Liver (tissue), 9 donors: ENCODE data around the gene EXD3. TPM values are rescaled to one million over a fixed set of nuclear protein-coding genes. Genes with fewer than 3 reads are reported as not detected.

ENCODE experiments used
- DNase-seq: peaks from one replicate; pipeline ENCODE4 v3.0.0-alpha.2; 2017; ENCODE audit warnings: low spot score
- H3K27ac ChIP-seq, 2 donors: one replicate each; pipeline ENCODE4 v1.7.0; 2013; ENCODE audit warnings: inconsistent platforms in 2 of 2, low read length in 2 of 2, control low read depth in 1 of 2, low read depth in 1 of 2, mild to moderate bottlenecking in 1 of 2
- H3K27me3 ChIP-seq, 4 donors: one replicate each; pipeline versions ENCODE4 v1.6.1 to v1.7.0; 2013; ENCODE audit warnings: low read length in 3 of 4, inconsistent platforms in 1 of 4, mild to moderate bottlenecking in 1 of 4, moderate library complexity in 1 of 4; ENCODE audit not compliant: control insufficient read depth in 4 of 4, insufficient read depth in 4 of 4
- H3K36me3 ChIP-seq, 4 donors: one replicate each; pipeline versions ENCODE4 v1.6.1 to v1.7.0; 2013; ENCODE audit warnings: low read length in 3 of 4, mild to moderate bottlenecking in 3 of 4, low read depth in 1 of 4, moderate library complexity in 1 of 4; ENCODE audit not compliant: control insufficient read depth in 4 of 4, insufficient read depth in 3 of 4
- H3K4me1 ChIP-seq, 4 donors: one replicate each; pipeline versions ENCODE4 v1.6.1 to v1.7.0; 2013; ENCODE audit warnings: low read length in 3 of 4, mild to moderate bottlenecking in 3 of 4, moderate library complexity in 1 of 4; ENCODE audit not compliant: control insufficient read depth in 4 of 4, insufficient read depth in 4 of 4
- H3K4me3 ChIP-seq, 3 donors: one replicate each; pipeline versions ENCODE4 v1.6.1 to v1.7.0; 2013; ENCODE audit warnings: low read length in 3 of 3, control low read depth in 1 of 3, low read depth in 1 of 3, mild to moderate bottlenecking in 1 of 3
- H3K9ac ChIP-seq, 2 donors: one replicate each; pipeline ENCODE4 v1.7.0; 2013; ENCODE audit warnings: low read length in 2 of 2, mild to moderate bottlenecking in 2 of 2, moderate library complexity in 2 of 2, control low read depth in 1 of 2, low read depth in 1 of 2
- H3K9me3 ChIP-seq, 4 donors: one replicate each; pipeline versions ENCODE4 v1.6.1 to v1.7.0; 2013; ENCODE audit warnings: low read length in 3 of 4; ENCODE audit not compliant: control insufficient read depth in 4 of 4
- EGR1 ChIP-seq, 2 donors: IDR thresholded peaks; 2 replicates each; pipeline ENCODE4 v1.6.1; 2016 to 2018; ENCODE audit warnings: antibody characterized with exemption in 2 of 2, low read depth in 2 of 2
- FOXA1 ChIP-seq: IDR thresholded peaks from 2 replicates; pipeline ENCODE4 v1.6.1; 2016; ENCODE audit warnings: antibody characterized with exemption
- FOXA2 ChIP-seq: IDR thresholded peaks from 2 replicates; pipeline ENCODE4 v1.6.1; 2016; ENCODE audit warnings: antibody characterized with exemption
- GABPA ChIP-seq, 2 donors: IDR thresholded peaks in 1 of 2; conservative IDR thresholded peaks in 1 of 2; 2 replicates each; pipeline ENCODE4 v1.6.1; 2016; ENCODE audit warnings: antibody characterized with exemption in 2 of 2, mild to moderate bottlenecking in 1 of 2, moderate library complexity in 1 of 2
- HNF4A ChIP-seq, 2 donors: conservative IDR thresholded peaks; 2 replicates each; pipeline ENCODE4 v1.6.1; 2016; ENCODE audit warnings: antibody characterized with exemption in 2 of 2, mild to moderate bottlenecking in 2 of 2
- HNF4G ChIP-seq: IDR thresholded peaks from 2 replicates; pipeline ENCODE4 v1.6.1; 2016; ENCODE audit warnings: antibody characterized with exemption
- JUND ChIP-seq, 2 donors: IDR thresholded peaks; 2 replicates each; pipeline ENCODE4 v1.6.1; 2016; ENCODE audit warnings: antibody characterized with exemption in 2 of 2
- MAX ChIP-seq: IDR thresholded peaks from 2 replicates; pipeline ENCODE4 v1.6.1; 2016; ENCODE audit warnings: antibody characterized with exemption
- NR2F2 ChIP-seq: IDR thresholded peaks from 2 replicates; pipeline ENCODE4 v1.6.1; 2016; ENCODE audit warnings: antibody characterized with exemption
- RAD21 ChIP-seq, 2 donors: IDR thresholded peaks; 2 replicates each; pipeline ENCODE4 v1.6.1; 2016; ENCODE audit warnings: antibody characterized with exemption in 2 of 2, mild to moderate bottlenecking in 2 of 2
- REST ChIP-seq: IDR thresholded peaks from 2 replicates; pipeline ENCODE4 v1.6.1; 2016; ENCODE audit warnings: antibody characterized with exemption, mild to moderate bottlenecking
- RXRA ChIP-seq, 2 donors: IDR thresholded peaks; 2 replicates each; pipeline ENCODE4 v1.6.1; 2017 to 2018; ENCODE audit warnings: antibody characterized with exemption in 2 of 2, mild to moderate bottlenecking in 1 of 2
- SP1 ChIP-seq: IDR thresholded peaks from 2 replicates; pipeline ENCODE4 v1.6.1; 2018; ENCODE audit warnings: antibody characterized with exemption, mild to moderate bottlenecking
- TAF1 ChIP-seq: conservative IDR thresholded peaks from 2 replicates; pipeline ENCODE4 v1.6.1; 2016; ENCODE audit warnings: antibody characterized with exemption, mild to moderate bottlenecking
- YY1 ChIP-seq: IDR thresholded peaks from 2 replicates; pipeline ENCODE4 v1.6.1; 2016; ENCODE audit warnings: antibody characterized with exemption, mild to moderate bottlenecking
- WGBS: extraction: QIAGEN DNeasy Blood & Tissue Kit; methylation state at CpG from one replicate; pipeline ENCODE4 v1.1.7; 2013; 5-methylcytosine and 5-hydroxymethylcytosine counted together
- polyA plus RNA-seq, 2 donors: library from polyadenylated mRNA; stranded (reverse) in 1 of 2; unstranded in 1 of 2; fragments of 200-250 nt in 1 of 2; fragments of >200 nt in 1 of 2; fragmentation: Nextera tagmentation in 1 of 2; extraction: Ambion mirVana in 1 of 2; gene quantifications; one replicate each; pipeline versions ENCODE4 v1.2.1 to v1.2.3, GENCODE V29; 2013 to 2015
- total RNA-seq, 2 donors: library from RNA; depleted of rRNA; stranded (reverse); fragments of >200 nt; gene quantifications; one replicate each; pipeline ENCODE4 v1.2.3, GENCODE V29; 2014
- TF ChIP-seq, protein P1 (sequence below): fragments of 150-350 bp; IDR thresholded peaks from 2 replicates; pipeline ENCODE4 v1.5.1; 2017; ENCODE audit warnings: improper control_type of control experiment, low read depth, low read length; ENCODE audit not compliant: missing input control
- TF ChIP-seq, protein P2 (sequence below): IDR thresholded peaks from 2 replicates; pipeline ENCODE4 v1.6.1; 2016; ENCODE audit warnings: antibody characterized with exemption
- TF ChIP-seq, protein P3 (sequence below): IDR thresholded peaks from 2 replicates; pipeline ENCODE4 v1.6.1; 2016; ENCODE audit warnings: antibody characterized with exemption
- donor health status: healthy.
- donor health status: healthy.
- donor health status: healthy.
- donor health status: healthy.
- donor health status: healthy.

EXD3 gene
- total and polyA plus RNA-seq, 4 donors, result 2.5 to 6.7 (median 3.7) TPM

DNA sequence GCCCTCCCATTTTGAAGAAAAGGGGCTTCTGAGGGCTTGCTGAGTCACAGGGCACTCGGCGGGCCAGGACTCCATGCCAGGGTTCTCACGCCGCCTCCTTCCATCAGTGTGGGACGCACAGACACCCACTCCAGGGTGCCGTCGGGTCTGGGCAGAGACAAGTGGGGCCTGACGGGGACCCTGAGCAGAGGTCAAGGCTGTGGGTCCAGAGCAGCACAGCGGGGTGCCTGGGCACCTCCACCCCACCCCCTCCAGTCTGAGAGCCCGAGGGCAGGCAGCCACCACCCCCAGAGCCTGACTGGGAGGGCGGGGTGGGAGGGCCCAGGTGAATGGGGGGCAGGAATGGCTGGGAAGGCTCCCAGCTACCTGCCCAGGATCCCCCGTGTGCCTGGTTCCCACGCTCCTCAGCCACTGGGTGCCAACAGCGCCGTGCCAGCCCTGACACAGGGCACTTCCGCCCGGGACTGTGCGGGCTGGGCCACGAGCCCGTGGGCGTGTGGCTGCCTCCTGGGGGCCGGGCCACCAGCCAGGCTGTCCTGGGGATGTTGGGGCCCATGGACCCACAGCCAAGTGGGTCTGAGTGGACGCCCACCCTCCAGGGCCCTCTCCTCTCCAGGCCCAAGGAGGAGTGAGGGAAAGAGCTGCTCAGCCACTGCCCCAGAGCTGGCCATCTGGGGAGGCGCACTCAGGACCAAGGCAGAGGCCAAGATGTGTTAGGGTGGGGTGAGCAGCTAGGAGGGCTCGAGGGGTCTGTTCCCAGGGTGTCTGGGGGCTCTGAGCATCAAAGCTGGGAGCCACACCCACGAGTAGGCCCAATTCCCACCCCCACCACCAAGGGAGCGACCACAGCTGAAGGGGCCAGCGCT is 110.7 kb downstream of the EXD3 start:
- Histone ChIP-seq H3K27ac (no peak overlapping the region), H3K4me1 (peaks cover 3 to 10% (median 6%) of the 10 kb centered on the region in 4 donors), H3K9ac (no peak overlapping the region), H3K9me3 (no peaks in the 10 kb centered on the region), H3K27me3 (no peaks in the 10 kb centered on the region), H3K4me3 (no peak overlapping the region), H3K36me3 (no peaks in the 10 kb centered on the region)
- TF ChIP-seq RXRA (IDR thresholded peaks at IDR 0.05) (no peak), RAD21 (IDR thresholded peaks at IDR 0.05) (no peak), YY1 (no peak), EGR1 (IDR thresholded peaks at IDR 0.05; ENCODE audit: low read depth in 2 of 2) (no peak), MAX (no peak), TAF1 (no peak), FOXA2 (no peak), NR2F2 (no peak), SP1 (no peak), GABPA (IDR thresholded peaks at IDR 0.05 in 1 of 2, conservative IDR thresholded peaks at IDR 0.05 in 1 of 2) (no peak), JUND (IDR thresholded peaks at IDR 0.05) (no peak), REST (no peak), HNF4G (no peak), FOXA1 (no peak), HNF4A (conservative IDR thresholded peaks at IDR 0.05) (no peak)
- TF ChIP-seq, protein P1, sequence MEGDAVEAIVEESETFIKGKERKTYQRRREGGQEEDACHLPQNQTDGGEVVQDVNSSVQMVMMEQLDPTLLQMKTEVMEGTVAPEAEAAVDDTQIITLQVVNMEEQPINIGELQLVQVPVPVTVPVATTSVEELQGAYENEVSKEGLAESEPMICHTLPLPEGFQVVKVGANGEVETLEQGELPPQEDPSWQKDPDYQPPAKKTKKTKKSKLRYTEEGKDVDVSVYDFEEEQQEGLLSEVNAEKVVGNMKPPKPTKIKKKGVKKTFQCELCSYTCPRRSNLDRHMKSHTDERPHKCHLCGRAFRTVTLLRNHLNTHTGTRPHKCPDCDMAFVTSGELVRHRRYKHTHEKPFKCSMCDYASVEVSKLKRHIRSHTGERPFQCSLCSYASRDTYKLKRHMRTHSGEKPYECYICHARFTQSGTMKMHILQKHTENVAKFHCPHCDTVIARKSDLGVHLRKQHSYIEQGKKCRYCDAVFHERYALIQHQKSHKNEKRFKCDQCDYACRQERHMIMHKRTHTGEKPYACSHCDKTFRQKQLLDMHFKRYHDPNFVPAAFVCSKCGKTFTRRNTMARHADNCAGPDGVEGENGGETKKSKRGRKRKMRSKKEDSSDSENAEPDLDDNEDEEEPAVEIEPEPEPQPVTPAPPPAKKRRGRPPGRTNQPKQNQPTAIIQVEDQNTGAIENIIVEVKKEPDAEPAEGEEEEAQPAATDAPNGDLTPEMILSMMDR, result no peak
- TF ChIP-seq, protein P2, sequence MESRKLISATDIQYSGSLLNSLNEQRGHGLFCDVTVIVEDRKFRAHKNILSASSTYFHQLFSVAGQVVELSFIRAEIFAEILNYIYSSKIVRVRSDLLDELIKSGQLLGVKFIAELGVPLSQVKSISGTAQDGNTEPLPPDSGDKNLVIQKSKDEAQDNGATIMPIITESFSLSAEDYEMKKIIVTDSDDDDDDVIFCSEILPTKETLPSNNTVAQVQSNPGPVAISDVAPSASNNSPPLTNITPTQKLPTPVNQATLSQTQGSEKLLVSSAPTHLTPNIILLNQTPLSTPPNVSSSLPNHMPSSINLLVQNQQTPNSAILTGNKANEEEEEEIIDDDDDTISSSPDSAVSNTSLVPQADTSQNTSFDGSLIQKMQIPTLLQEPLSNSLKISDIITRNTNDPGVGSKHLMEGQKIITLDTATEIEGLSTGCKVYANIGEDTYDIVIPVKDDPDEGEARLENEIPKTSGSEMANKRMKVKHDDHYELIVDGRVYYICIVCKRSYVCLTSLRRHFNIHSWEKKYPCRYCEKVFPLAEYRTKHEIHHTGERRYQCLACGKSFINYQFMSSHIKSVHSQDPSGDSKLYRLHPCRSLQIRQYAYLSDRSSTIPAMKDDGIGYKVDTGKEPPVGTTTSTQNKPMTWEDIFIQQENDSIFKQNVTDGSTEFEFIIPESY, result no peak
- TF ChIP-seq, protein P3, sequence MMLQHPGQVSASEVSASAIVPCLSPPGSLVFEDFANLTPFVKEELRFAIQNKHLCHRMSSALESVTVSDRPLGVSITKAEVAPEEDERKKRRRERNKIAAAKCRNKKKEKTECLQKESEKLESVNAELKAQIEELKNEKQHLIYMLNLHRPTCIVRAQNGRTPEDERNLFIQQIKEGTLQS, result no peak
- WGBS, result 78% methylated on average over 28 of the region's 28 CpGs
- DNase-seq, result no peak
